Endothelial cell of umbilical vein (primary cell): Measurements from ENCODE around the gene TPRKB. TPM values are rescaled to one million over a fixed set of nuclear protein-coding genes. Genes with fewer than 3 reads are reported as not detected.

ENCODE experiments used
- BruUV-seq: library from RNA; stranded (reverse); fragments of 400-500 nt; replicated peaks from 2 replicates; lab custom pipeline; 2021; lab: Mats Ljungman, UMichigan
- CTCF ChIA-PET: fragments of 300-600, 350-600 bp; sonication (Branson Sonifier 250); formaldehyde crosslinking; loops from one replicate; lab custom pipeline; 2021; ENCODE audit warnings: antibody characterized with exemption, inconsistent platforms; lab: Charles Lee
- POLR2A ChIA-PET: fragments of 300-600, 350-600 bp; sonication (Branson Sonifier 250); formaldehyde crosslinking; loops from one replicate; lab custom pipeline; 2021; ENCODE audit warnings: antibody characterized with exemption, inconsistent platforms; lab: Charles Lee
- DNase-seq: peaks from one replicate; pipeline ENCODE4 v3.0.0-alpha.2; 2011; ENCODE audit warnings: low read depth, low spot score
- FAIRE-seq: peaks from 2 replicates; lab custom pipeline; 2011; peaks lifted over from hg19 to GRCh38; lab: Jason Lieb, UNC
- H2AFZ ChIP-seq: 2 replicates; pipeline ENCODE4 v1.6.0; 2012; ENCODE audit warnings: low read depth, low read length, control low read depth, inconsistent platforms
- H3K27ac ChIP-seq: 2 replicates; pipeline ENCODE4 v1.5.1; 2011; ENCODE audit warnings: low read depth, mild to moderate bottlenecking, control low read depth, low read length, moderate library complexity; ENCODE audit not compliant: insufficient read depth
- H3K27me3 ChIP-seq, 2 experiments: 2 replicates each; pipeline versions ENCODE4 v1.6.0 to v1.6.1; 2011; ENCODE audit warnings: low read length in 2 of 2, mixed read lengths in 1 of 2; ENCODE audit not compliant: control insufficient read depth in 2 of 2, insufficient read depth in 2 of 2
- H3K36me3 ChIP-seq, 2 experiments: 2 replicates in 1 of 2; 3 replicates in 1 of 2; pipeline ENCODE4 v1.5.1; 2011; ENCODE audit warnings: low read length in 2 of 2, mild to moderate bottlenecking in 1 of 2, moderate library complexity in 1 of 2; ENCODE audit not compliant: control insufficient read depth in 2 of 2, insufficient read depth in 2 of 2; ENCODE audit errors: extremely low read depth in 1 of 2
- H3K4me1 ChIP-seq: 3 replicates; pipeline ENCODE4 v1.5.1; 2011; ENCODE audit warnings: mild to moderate bottlenecking, low read length; ENCODE audit not compliant: control insufficient read depth, insufficient read depth; ENCODE audit errors: extremely low read depth
- H3K4me2 ChIP-seq: 2 replicates; pipeline ENCODE4 v1.6.1; 2011; ENCODE audit warnings: low read length, control low read depth, mixed read lengths; ENCODE audit not compliant: insufficient read depth
- H3K4me3 ChIP-seq, 3 experiments: fragments of 200-600 bp in 1 of 3; sonication (generic), shearing (Covaris generic) in 1 of 3; replicated peaks in 1 of 3; 2 replicates each; pipeline ENCODE4 v1.5.1; 2011 to 2016; ENCODE audit warnings: control low read depth in 3 of 3, low read length in 3 of 3, mild to moderate bottlenecking in 2 of 3, inconsistent platforms in 1 of 3, low read depth in 1 of 3, moderate library complexity in 1 of 3; ENCODE audit not compliant: insufficient read depth in 1 of 3
- H3K79me2 ChIP-seq: 2 replicates; pipeline ENCODE4 v1.6.0; 2012; ENCODE audit warnings: low read length, inconsistent platforms; ENCODE audit not compliant: control insufficient read depth, insufficient read depth
- H3K9ac ChIP-seq: replicated peaks from 2 replicates; pipeline ENCODE3; 2011; ENCODE audit warnings: low read length, control low read depth; ENCODE audit not compliant: insufficient read depth; ENCODE audit errors: extremely low read depth
- H3K9me1 ChIP-seq: replicated peaks from 3 replicates; pipeline ENCODE4 v1.6.0; 2011; ENCODE audit warnings: mild to moderate bottlenecking, low read length; ENCODE audit not compliant: control insufficient read depth, insufficient read depth; ENCODE audit errors: extremely low read depth
- H3K9me3 ChIP-seq: replicated peaks from 2 replicates; pipeline ENCODE4 v1.5.1; 2012; ENCODE audit warnings: low read length, inconsistent platforms; ENCODE audit not compliant: control insufficient read depth, insufficient read depth
- H4K20me1 ChIP-seq: replicated peaks from 2 replicates; pipeline ENCODE3; 2011; ENCODE audit warnings: mild to moderate bottlenecking, low read length; ENCODE audit not compliant: control insufficient read depth, insufficient read depth; ENCODE audit errors: extremely low read depth
- CTCF ChIP-seq, 2 donors: IDR thresholded peaks; 1 replicate in 1 of 2; 2 replicates in 1 of 2; pipeline ENCODE4 v1.5.1; 2011; ENCODE audit warnings: low read length in 2 of 2, mild to moderate bottlenecking in 2 of 2, moderate library complexity in 2 of 2, control low read depth in 1 of 2, inconsistent platforms in 1 of 2, low read depth in 1 of 2; ENCODE audit not compliant: insufficient read depth in 1 of 2; ENCODE audit errors: extremely low read depth in 1 of 2
- EZH2 ChIP-seq: IDR thresholded peaks from 2 replicates; pipeline ENCODE4 v1.6.1; 2012; ENCODE audit warnings: borderline replicate concordance, low read depth, mild to moderate bottlenecking, moderate library complexity, low read length, inconsistent platforms; ENCODE audit not compliant: severe bottlenecking
- FOS ChIP-seq: IDR thresholded peaks from 2 replicates; pipeline ENCODE4 v1.6.1; 2011; ENCODE audit warnings: mild to moderate bottlenecking, low read length, moderate library complexity, borderline replicate concordance; ENCODE audit not compliant: insufficient read depth
- GATA2 ChIP-seq: IDR thresholded peaks from 2 replicates; pipeline ENCODE4 v1.7.0; 2011; ENCODE audit warnings: low read depth, mild to moderate bottlenecking, moderate library complexity, mixed read lengths, low read length; ENCODE audit not compliant: insufficient read length, insufficient read depth
- MYC ChIP-seq: IDR thresholded peaks from one replicate; pipeline ENCODE4 v1.6.1; 2011; ENCODE audit warnings: mild to moderate bottlenecking, low read depth, low read length
- POLR2AphosphoS5 ChIP-seq: IDR thresholded peaks from 2 replicates; pipeline ENCODE4 v1.6.1; 2012; ENCODE audit warnings: low read depth, mild to moderate bottlenecking, control low read depth, low read length, moderate library complexity; ENCODE audit not compliant: insufficient read depth
- dilution Hi-C: fragments of 300-500 bp; cut with MboI; formaldehyde crosslinking; loops from one replicate; pipeline ENCODE4 v1.15.0; 2019; ENCODE audit warnings: low sequenced_read_pairs; ENCODE audit not compliant: extremely low pct_ligation_motif_present
- intact Hi-C: fragments of 100-400 bp; cut with micrococcal nuclease; formaldehyde crosslinking; loops from one replicate; pipeline ENCODE4 v1.10.0; 2022
- polyA plus RNA-seq, 4 experiments: library from polyadenylated mRNA; depleted of rRNA in 3 of 4; stranded (reverse) in 3 of 4; unstranded in 1 of 4; fragments of >200 nt; gene quantifications; 2 replicates each; pipeline versions ENCODE4 v1.2.1 to v1.2.3, GENCODE V29; 2011 to 2012; ENCODE audit warnings: missing spikeins in 1 of 4
- total RNA-seq: library from RNA; stranded (reverse); gene quantifications from 2 replicates; pipeline ENCODE4 v1.2.3, GENCODE V29; 2021
- TF ChIP-seq, protein P1 (sequence below): IDR thresholded peaks from 2 replicates; pipeline ENCODE4 v1.6.1; 2011; ENCODE audit not compliant: insufficient read depth, insufficient read length

TPRKB gene
- total and polyA plus RNA-seq, 2 donors (not counting 3 experiments of a cell fraction or from before 2014, with no cell fraction given): 27.1 to 36.1 TPM

DNA sequence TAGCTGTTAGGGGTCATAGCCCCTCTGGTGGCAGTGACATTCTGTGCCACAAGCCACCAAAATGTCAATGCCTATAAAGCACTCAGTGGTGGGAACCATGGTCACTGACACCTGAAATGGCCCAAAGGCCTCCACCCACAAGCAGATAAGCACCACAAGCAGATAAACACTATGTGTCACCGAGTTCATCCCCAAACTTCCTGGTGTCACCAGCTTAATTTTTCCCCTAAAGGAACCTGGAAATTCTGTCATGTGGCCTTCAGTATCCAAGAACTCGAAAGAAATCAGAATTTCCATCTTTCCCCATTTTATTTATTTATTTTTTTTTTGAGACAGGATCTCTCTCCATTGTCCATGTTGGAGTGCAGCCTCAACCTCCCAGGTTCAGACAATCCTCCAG lies 3.6 kb upstream of the TPRKB start:
- no TSS peak for BruUV-seq
- CTCF ChIA-PET: no interaction called here

More for the DNA sequence above, 3.6 kb upstream of the TPRKB start:
- Histone ChIP-seq H3K9ac (no peak overlapping the region), H3K27ac (no peak overlapping the region), H3K9me1 (no peaks in the 10 kb centered on the region), H3K9me3 (no peaks in the 10 kb centered on the region), H3K36me3 (no peaks in the 10 kb centered on the region), H3K27me3 (no peaks in the 10 kb centered on the region), H3K79me2 (peaks cover 8% of the 10 kb centered on the region), H4K20me1 (no peaks in the 10 kb centered on the region), H3K4me2 (no peak overlapping the region), H2AFZ (no peak overlapping the region), H3K4me1 (peaks cover 15% of the 10 kb centered on the region), H3K4me3 (no peak overlapping the region)
- DNase-seq: no peak
- POLR2A ChIA-PET: no interaction called here
- dilution Hi-C loops: no loop called here
- TF ChIP-seq, protein P1, sequence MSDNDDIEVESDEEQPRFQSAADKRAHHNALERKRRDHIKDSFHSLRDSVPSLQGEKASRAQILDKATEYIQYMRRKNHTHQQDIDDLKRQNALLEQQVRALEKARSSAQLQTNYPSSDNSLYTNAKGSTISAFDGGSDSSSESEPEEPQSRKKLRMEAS: no peak
- TF ChIP-seq GATA2: no peak
- no peak for TF ChIP-seq MYC
- no peak for TF ChIP-seq FOS
- no peak for TF ChIP-seq CTCF (IDR thresholded peaks at IDR 0.05; ENCODE audit: extremely low read depth in 1 of 2, insufficient read depth in 1 of 2, low read depth in 1 of 2, low read length in 2 of 2)
- TF ChIP-seq POLR2AphosphoS5: no peak
- TF ChIP-seq EZH2: no peak
- FAIRE-seq: no peak
- intact Hi-C loops: no loop called here
